Activated T-cell treated with anti-CD3 and anti-CD28 coated beads for 48 hours (primary cell): Measurements from ENCODE around the gene MIPOL1.
"Not testable (repeated sequence)": the region's sequence is repeated elsewhere in the genome, so short reads cannot be mapped to it uniquely, and the experiment has no call there.

Source experiments
- DNase-seq: peaks from one replicate; pipeline ENCODE4 v3.0.0-alpha.2; 2020; ENCODE audit warnings: low read depth

Gene MIPOL1

DNA sequence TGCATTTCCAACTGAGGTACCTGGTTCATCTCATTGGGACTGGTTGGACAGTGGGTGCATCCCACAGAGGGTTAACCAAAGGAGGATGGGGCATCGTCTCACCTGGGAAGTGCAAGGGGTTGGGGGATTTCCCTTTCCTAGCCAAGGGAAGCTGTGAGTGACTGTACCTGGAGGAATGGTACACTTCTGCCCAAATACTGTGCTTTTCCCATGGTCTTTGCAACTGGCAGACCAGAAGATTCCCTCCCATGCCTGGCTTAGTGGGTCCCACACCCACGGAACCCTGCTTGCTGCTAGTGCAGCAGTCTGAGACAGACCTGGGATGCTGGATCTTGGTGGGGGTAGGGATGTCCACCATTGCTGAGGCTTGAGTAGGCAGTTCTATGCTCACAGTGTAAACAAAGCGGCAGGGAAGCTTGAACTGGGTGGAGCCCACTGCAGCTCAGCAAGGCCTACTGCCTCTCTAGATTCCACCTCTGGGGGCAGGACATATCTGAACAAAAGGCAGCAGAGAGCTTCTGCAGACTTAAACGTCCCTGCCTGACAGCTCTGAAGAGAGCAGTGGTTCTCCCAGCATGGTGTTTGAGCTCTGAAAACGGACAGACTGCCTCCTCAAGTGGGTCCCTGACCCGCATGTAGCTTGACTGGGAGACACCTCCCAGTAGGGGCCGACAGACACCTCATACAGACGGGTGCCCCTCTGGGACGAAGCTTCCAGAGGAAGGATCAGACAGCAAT, 9.7 kb upstream of the MIPOL1 start:
- DNase-seq, result not testable (repeated sequence)

DNA sequence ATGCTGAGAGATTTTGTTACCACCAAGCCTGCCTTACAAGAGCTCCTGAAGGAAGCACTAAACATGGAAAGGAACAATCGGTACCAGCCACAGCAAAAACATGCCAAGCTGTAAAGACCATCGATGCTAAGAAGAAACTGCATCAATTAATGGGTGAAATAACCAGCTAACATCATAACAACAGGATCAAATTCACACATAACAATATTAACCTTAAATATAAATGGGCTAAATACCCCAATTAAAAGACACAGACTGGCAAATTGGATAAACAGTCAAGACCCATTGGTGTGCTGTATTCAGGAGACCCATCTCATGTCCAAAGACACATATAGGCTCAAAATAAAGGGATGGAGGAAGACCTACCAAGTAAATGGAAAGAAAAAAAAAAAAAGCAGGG, 8.0 kb upstream of the MIPOL1 start:
- DNase-seq, result not testable (repeated sequence)

DNA sequence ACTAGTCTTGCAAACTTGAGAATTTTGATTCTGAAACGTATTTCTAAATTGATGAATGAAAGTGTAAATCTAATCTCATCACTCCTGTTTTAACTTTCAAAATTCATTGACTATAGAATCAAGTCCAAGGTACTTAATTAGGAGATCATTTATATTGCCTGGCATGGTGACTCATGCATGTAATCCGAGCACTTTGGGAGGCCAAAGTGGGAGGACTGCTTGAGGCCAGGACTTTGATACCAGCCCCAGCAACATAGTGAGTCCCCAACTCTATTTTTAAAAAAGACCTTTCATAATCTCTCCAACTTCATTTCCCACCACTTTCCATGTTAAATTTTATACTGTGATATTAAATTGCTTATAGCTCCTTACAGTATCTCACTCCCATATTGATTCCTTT, 3.0 kb upstream of the MIPOL1 start:
- no peak for DNase-seq

DNA sequence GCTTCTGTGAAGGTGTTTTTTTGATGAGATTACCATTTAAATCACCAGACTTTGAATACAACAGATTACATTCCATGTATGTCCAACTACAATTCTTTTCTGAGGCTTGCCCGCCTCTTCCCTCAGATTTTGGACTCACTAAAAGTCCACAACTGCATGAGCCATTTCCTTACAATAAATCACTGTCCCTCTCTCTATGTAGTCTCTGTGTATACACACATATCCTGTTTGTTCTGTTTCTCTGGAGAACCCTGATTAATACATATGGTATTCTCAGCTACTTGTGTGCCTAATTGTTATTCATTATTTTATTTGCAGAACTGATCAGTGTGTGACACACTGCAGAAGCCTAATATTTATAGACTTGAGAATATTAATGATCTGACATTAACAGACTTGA, 2.4 kb upstream of the MIPOL1 start:
- no peak for DNase-seq

DNA sequence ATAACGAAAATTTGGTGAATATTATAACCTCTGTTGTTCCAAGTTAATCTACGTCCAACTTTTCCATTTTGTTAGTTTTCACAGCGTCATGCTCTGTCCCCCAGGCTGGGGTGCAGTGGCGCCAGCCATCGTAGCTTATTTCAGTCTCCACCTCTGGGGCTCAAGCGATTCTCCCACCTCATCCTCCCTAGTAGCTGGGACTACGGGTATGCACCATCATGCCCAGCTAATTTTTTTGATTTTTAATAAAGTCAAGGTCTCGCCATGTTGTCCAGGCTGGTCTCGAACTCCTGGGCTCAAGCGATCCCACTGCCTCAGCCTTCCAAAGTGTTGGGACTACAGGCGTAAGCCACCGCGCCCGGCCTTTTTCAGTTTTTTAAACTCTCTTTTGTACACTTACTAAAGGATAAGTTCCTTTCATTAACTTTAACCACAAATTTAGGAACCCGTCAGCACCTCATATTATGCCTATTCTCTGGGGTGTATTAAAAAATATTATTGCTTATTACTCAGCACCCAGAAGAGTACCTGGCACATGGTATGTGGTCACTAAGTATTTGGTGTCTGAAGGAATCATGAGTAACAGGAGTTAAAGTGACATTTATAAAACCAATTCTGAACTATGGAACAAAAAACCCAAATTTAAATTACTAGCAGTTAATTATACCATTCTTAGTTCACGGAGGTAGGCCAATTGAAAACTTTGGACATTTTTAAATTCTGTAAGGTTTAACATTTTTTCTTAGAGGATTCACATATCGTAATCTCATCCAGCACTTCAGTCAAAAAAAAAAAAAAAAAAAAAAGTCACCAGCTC, 925 bp upstream of the MIPOL1 start:
- no peak for DNase-seq

DNA sequence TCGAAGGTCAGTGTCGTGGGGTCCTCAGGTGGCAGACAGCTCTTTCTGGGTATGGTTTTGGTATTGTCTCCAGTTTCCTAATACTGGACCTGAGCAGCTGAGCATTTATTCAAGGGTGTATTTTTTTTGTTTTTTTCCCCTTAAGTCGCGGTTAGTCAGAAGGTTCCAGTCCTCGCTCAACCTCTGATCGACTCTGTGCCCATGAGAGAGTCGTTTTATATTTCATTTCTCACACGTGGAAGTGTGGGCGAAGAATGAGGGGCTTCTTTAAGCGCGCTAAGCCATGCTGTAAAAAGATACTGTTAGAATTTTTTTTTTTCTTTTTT, 499 bp downstream of the MIPOL1 start:
- DNase-seq, result no peak

DNA sequence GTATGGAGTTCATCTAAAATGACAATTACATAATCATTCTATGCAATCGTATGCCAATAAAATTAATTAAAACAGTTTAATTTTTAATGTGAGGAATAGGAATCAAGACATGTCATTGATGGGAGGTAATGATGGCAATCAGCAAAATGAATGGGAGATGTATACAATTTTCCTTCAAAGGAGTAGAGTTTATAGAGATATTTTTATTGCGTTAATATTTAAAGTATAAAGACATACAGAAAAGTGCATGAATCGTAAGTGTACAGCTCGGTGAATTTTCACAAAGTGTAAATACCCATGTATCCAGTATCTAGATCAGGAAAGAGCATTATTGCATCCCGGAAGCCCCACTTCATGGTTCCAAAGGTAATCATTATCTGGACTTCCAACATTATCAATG, 1.2 kb downstream of the MIPOL1 start:
- DNase-seq, result no peak

DNA sequence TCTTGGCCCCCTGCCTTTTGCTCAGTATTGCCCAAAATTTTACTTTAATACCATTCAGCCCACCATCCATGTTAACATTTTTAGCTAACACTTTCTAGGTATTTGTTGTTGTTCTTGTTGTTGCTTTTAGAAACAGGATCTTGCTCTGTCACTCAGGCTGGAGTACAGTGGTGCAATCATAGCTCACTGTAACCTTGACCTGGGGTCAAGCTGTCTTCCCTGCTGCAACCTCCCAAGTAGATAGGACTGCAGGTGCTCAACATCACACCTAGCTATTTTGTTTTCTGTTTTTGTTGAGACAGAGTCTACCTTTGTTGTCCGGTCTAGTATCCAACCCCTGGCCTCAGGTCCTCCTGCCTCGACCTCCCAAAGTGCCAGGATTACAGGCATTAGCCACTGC, 4.0 kb downstream of the MIPOL1 start:
- no peak for DNase-seq

DNA sequence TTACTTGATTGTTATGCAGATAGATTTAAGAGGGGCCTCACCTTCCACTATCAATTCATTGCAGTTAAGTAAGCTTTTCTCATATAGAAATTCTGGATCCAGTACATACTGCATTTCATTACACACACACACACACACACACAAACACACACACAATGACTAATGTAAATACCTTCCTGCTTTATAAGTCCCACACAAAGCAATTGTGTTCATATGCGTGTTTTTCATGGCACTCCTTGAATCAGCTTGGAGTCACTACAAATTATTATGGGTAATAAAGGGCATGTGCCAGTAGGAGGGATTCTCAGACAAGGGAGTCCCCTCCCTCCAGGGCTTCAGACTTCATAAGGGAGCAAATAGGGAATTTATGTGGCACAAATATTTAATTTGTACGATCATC, 4.5 kb downstream of the MIPOL1 start:
- DNase-seq, result no peak

DNA sequence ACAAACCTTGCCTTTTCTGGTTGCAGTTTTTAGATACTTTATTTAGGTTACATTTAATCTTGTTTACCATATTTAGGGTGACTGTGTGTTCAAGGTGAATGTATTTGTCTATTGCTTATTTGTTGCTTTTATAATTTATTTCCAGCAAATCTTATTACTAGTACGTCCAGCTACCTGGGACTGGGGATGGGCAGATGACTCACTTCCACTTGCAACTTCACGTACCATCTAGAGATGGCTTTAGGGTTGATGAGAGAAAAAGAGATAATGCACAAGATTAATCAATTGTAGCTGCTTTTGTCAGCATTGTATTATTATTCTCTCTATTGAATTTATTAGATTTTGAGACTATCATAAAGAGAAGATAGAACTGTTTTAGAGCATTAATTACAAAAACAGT, 5.1 kb downstream of the MIPOL1 start:
- no peak for DNase-seq

DNA sequence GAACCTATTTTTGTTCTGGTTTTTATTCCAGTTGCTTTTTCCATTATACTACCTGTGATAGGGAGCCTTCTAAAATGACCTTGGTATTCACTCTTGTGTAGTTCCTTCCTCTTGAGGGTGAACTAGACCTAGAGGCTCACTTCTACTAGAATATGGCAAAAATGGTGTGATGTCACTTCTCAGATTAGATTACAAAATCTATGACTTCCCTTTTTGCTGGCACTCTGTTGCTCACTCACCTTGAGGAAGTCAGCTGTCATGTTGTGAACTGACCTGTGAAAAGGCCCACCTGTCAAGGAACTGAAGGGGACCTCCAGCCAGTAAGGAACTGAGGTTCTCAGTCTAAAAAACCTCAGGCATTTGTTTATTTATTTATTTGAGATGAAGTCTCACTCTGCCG, 5.7 kb downstream of the MIPOL1 start:
- DNase-seq, result no peak

DNA sequence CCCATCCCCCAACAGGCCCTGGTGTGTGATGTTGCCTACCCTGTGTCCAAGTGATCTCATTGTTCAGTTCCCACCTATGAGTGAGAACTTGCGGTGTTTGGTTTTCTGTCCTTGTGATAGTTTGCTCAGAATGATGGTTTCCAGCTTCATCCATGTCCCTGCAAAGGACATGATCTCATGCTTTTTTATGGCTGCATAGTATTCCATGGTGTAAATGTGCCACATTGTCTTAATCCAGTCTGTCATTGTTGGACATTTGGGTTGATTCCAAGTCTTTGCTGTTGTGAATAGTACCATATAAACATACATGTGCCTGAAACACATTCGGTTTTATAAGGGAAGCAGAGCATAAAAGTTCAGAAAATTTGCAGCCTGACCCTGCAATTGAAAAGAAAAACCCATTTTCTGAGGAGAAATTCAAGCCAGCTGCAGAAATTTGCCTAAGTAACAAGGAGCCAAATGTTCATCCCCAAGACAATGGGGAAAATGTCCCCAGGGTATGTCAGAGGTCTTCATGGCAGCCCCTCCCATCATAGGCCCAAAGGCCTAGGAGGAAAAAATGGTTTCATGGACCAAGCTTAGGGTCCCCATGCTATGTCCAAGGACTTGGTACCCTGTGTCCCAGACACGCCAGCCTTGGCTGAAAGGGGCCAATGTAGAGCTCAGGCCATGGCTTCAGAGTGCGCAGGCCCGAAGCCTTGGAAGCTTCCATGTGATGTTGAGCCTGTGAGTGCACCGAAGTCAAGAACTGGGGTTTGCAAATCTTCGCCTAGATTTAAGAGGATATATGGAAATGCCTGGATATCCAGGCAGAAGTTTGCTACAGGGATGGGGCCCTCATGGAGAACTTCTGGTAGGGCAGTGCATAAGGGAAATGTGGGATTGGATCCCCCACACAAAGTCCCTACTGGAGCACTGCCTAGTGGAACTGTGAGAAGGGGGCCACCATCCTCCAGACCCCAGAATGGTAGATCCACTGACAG, 8.2 kb downstream of the MIPOL1 start:
- DNase-seq, result not testable (repeated sequence)

DNA sequence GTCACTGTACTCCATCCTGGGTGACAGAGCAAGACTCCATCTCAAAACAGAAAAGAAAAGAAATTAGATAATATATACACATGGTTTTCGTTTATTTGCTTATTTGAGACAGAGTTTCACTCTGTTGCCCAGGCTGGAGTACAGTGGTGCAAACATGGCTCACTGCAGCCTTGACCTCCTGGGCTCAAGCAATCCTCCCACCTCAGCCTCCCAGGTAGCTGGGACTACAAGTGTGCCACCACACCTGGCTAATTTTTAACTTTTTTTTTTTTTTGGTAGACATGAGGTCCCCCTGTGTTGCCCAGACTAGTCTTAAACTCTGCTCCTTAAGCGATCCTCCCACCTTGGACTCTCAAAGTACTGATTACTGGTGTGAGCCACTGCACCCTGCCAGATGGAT, 11.9 kb downstream of the MIPOL1 start:
- not testable (repeated sequence) for DNase-seq

DNA sequence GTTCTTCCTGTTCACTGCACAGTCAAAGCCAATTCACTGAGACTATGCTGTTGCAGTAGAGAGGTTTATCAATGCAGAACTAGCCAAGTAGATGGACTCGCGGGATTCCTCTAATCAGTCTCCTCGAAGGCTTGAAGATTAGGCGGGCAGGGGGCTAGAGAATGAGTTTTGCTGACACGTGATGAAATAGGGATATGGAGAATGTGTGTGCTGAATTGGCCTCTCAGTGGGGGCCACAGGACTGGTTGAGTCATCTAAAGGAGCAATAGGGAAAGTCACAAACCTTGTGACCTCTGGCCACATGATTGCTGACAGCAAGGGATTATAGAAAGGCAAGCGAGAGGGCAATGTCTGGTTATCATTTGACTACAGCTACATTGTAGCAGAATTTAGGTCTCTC, 12.7 kb downstream of the MIPOL1 start:
- DNase-seq, result no peak

DNA sequence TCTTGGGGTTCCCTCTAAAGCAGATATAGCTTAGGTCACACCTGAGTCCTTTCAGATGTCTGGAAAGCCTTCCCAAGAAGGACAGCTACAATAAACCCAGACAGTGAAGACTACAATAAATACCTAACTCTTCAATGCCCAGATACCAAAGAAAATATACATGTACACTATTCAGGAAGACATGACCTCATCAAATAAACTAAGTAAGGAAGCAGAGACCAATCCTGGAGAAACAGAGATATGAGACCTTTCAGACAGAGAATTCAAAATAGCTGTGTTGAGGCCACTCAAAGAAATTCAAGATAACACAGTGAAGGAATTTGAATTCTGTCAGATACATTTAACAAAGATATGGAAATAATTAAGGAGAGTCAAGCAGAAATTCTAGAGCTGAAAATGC, 15.3 kb downstream of the MIPOL1 start:
- DNase-seq, result no peak

DNA sequence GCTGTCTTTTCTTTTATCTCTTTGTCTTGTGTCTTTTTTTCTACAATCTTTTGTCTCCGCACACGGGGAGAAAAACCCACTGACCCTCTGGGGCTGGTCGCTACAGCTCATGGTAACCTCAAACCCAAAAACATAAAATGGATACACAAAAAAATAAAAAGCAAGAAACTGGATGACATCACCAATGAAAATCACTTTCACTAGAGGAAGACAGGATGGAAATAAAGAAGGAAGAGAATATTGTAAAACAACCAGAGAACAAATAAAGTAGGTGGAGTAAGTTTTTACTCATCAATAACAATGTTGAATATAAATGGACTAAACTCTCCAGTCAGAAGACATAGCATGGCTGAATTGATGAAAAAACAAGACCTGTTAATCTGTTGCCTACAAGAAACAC, 17.6 kb downstream of the MIPOL1 start:
- DNase-seq, result no peak

DNA sequence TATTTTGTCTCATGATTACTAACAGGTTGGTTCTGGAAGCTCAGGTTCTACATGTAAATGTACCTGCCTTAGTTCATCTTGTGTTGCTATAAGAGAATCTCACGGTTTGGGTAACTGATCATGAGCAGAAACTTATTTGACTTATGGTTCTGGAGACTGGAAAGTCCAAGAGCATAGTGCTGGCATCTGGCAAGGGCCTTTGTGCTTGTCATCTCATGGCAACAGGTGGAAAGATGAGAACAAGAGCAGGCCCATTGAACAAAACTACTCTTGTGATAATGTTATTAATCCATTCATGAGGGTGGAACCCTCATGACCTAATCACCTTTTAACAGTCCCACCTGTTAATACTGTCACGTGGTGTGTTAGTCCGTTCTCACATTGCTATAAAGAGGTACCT, 23.3 kb downstream of the MIPOL1 start:
- DNase-seq, result no peak

DNA sequence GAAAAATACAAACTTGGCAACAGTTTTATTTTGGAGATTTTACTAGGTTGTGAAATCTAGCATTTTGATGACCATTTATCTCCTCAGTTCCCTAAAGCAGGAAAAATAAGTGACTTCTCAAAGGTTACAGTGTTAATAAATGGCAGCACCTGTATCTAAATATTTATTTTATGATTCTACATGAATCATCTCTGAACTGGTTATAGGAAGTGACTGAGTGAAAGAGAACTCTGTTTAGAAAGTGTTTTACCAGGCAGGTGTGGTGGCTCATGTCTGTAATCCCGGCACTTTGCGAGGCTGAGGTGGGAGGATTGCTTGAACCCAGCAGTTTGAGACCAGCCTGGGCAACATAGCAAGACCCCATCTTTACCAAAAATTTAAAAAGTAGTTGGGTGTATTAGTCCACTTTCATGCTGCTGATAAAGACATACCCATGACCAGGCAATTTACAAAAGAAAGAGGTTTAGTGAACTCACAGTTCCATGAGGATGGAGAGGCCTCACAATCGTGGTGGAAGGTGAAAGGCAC, 26.3 kb downstream of the MIPOL1 start:
- DNase-seq, result no peak

DNA sequence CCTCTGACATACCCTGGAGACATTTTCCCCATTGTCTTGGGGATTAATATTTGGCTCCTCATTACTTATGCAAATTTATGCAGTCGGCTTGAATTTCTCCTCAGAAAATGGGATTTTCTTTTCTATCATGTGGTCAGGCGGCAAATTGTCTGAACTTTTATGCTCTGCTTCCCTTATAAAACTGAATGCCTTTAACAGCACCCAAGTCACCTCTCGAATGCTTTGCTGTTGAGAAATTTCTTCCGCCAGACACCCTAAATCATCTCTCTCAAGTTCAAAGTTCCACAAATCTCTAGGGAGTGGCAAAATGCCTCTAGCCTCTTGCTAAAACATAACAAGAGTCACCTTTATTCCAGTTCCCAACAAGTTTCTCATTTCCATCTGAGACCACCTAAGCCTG, 27.9 kb downstream of the MIPOL1 start:
- not testable (repeated sequence) for DNase-seq

DNA sequence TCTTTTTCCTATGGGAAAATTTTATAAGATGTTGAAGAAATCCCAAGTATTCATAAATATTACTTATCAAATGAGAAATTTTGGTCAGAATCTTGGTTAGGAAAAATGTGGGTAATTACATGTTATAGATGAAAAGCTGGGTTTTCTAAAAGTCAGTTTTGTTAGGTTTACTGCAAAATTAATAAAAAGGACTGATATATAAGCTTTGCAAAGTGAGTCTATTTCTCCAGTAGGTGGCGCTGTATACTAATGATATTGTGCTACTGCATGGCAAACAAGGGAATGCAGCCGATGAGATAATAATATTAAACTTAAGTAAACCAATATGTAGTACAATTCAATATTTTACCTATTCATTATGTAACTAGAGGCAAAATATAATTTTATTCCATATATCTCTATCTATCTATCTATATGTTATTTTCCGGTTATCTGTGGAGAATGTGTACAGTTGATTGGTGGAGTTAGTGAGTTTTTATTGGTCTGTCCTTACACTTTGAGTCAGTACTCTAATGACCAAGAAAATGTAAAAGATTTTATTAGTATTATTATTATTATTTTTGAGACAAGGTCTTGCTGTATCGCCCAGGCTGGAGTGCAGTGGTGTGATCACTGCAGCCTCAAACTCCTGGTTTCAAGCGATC, 32.9 kb downstream of the MIPOL1 start:
- no peak for DNase-seq

DNA sequence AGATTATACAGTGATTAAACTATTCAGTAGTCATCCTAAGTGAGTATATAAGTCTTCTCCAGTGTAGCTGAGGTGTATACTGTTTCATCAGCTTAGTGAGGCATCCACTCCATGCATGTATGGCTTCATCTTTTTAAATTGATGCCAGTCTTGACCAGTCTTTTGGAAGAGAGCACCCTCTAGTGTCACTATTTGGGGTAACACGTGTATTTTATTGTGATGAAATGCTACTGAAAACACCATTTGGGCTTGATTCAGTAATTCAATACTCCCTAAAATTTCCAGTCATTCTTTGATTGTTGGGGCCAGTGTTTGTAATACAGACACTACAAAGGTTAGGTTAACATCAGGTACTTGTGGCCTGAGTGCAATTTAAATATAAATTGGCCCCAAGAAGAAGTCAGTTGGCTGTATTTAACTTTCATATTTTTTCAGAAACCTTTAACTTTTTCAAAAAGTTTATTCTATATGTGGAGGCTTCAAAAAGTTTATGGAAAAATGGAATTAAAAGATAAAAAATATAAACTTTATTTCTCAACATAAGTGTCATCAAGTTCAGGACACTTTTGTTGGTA, 35.3 kb downstream of the MIPOL1 start:
- no peak for DNase-seq
